ENCODE measurements around the gene MITF. TPM values are rescaled to one million over a fixed set of nuclear protein-coding genes. Genes with fewer than 3 reads are reported as not detected.

MITF gene
- total and polyA plus RNA-seq, 8 donors, result 6.2 to 29.6 (median 7.5) TPM

- Histone ChIP-seq H3K27ac (no peak overlapping the region), H3K4me3 (no peak overlapping the region), H3K9me3 (no peaks in the 10 kb centered on the region), H3K27me3 (no peaks in the 10 kb centered on the region), H3K36me3 (no peaks in the 10 kb centered on the region), H3K4me1 (no peaks in the 10 kb centered on the region)
- DNase-seq (no peak), ATAC-seq (no peak)
- intact Hi-C loops (cut with DNase I), result no loop called here
- TF ChIP-seq CTCF (IDR thresholded peaks at IDR 0.05), result no peak
These were observed 84.5 kb downstream of the MITF start for GRCh38 chr3:69823743-69824142.

- Histone ChIP-seq H3K27ac (no peak overlapping the region), H3K4me3 (no peak overlapping the region), H3K4me1 (no peaks in the 10 kb centered on the region), H3K36me3 (no peaks in the 10 kb centered on the region), H3K9me3 (no peaks in the 10 kb centered on the region), H3K27me3 (no peaks in the 10 kb centered on the region)
- DNase-seq, result no peak
- no peak for TF ChIP-seq CTCF (IDR thresholded peaks at IDR 0.05)
- intact Hi-C loops (cut with DNase I), result no loop called here
- ATAC-seq, result no peak
These were observed 86.2 kb downstream of the MITF start for GRCh38 chr3:69825446-69825845.

GRCh38 chr3:69827127-69827526, 87.9 kb downstream of the MITF start:
- Histone ChIP-seq H3K36me3 (no peaks in the 10 kb centered on the region), H3K27ac (no peak overlapping the region), H3K4me3 (no peak overlapping the region), H3K9me3 (no peaks in the 10 kb centered on the region), H3K27me3 (no peaks in the 10 kb centered on the region), H3K4me1 (no peaks in the 10 kb centered on the region)
- intact Hi-C loops (cut with DNase I), result no loop called here
- DNase-seq (no peak), ATAC-seq (no peak)
- no peak for TF ChIP-seq CTCF (IDR thresholded peaks at IDR 0.05)

- TF ChIP-seq CTCF (IDR thresholded peaks at IDR 0.05), result no peak
- H3K4me3 ChIP-seq, result no peak overlapping the region
- no peaks in the 10 kb centered on the region for H3K27me3 ChIP-seq
- no peaks in the 10 kb centered on the region for H3K36me3 ChIP-seq
- no peaks in the 10 kb centered on the region for H3K9me3 ChIP-seq
- DNase-seq (no peak), ATAC-seq (no peak)
- H3K27ac ChIP-seq, result no peak overlapping the region
- intact Hi-C loops (cut with DNase I), result no loop called here
- no peaks in the 10 kb centered on the region for H3K4me1 ChIP-seq
These were observed 89.6 kb downstream of the MITF start for GRCh38 chr3:69828817-69829216.

GRCh38 chr3:69830147-69830546, 90.9 kb downstream of the MITF start:
- H3K36me3 ChIP-seq, result no peaks in the 10 kb centered on the region
- H3K9me3 ChIP-seq, result no peaks in the 10 kb centered on the region
- H3K27ac ChIP-seq, result no peak overlapping the region
- no peaks in the 10 kb centered on the region for H3K4me1 ChIP-seq
- peak in 1 of 4 donors; percentile 40 for DNase-seq
- intact Hi-C loops (cut with DNase I), result no loop called here
- ATAC-seq, result no peak
- no peak for TF ChIP-seq CTCF (IDR thresholded peaks at IDR 0.05)
- H3K27me3 ChIP-seq, result no peaks in the 10 kb centered on the region
- H3K4me3 ChIP-seq, result no peak overlapping the region

Data from left lung (tissue), 10 donors.